ENCODE data around the gene GABRD. TPM values are rescaled to one million over a fixed set of nuclear protein-coding genes. Genes with fewer than 3 reads are reported as not detected.

GABRD gene
- total RNA-seq, 1 donor from 2014 or later: not detected

DNA sequence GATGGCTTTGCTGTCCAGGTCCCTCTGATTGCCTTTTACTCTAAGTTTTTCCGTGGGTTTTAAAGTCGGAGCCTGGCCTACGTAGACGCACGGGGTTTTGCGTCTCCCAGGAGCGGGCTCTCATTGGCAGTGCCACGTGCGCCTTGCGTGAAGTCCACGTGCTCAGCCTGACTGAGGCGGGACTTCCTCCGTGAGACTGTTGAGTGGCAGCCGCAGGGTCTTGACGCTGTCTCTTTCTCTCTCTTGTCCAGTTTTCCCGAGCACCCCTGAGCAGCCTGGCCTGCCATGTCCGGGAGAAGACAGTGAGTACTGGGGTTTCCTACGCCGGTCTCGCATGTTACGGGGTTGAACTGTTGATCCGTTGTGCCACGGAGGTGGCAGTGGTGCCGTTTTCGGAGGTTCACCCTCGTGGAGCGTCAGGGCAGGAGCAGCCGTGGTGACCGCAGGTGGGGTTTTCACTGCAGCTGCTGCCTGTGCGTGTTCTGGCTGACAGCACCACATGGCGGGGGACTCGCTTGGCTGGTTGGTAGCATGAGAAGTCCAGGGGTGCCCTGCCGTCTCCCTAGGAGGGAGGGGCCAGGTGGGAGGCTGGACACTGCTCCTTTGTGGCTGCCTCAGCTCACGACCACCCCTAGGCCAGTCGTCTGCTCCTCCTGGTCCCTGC is 40.3 kb downstream of the GABRD start:
- Histone ChIP-seq H3K36me3 (ENCODE audit: insufficient read depth, low read length) (no peaks in the 10 kb centered on the region), H3K79me2 (ENCODE audit: insufficient read depth, low read length) (no peaks in the 10 kb centered on the region), H2AFZ (ENCODE audit: low read depth, low read length) (no peak overlapping the region), H3K4me1 (ENCODE audit: insufficient read depth, low read length) (peaks cover 4% of the 10 kb centered on the region), H3K9me3 (ENCODE audit: insufficient read depth, low read depth, low read length) (no peaks in the 10 kb centered on the region), H3K27ac (ENCODE audit: low read depth, low read length) (no peak overlapping the region), H3K4me2 (ENCODE audit: low read length) (no peak overlapping the region), H3K27me3 (ENCODE audit: insufficient read depth, low read length) (no peaks in the 10 kb centered on the region), H4K20me1 (ENCODE audit: insufficient read depth, low read length) (no peaks in the 10 kb centered on the region), H3K9ac (ENCODE audit: low read length) (no peak overlapping the region), H3K4me3 (ENCODE audit: insufficient read depth, low read depth, low read length) (no peak overlapping the region)
- TF ChIP-seq CTCF (IDR thresholded peaks at IDR 0.05; ENCODE audit: insufficient read depth, low read depth, low read length): no peak
- TF ChIP-seq EZH2 (IDR thresholded peaks at IDR 0.05; ENCODE audit: insufficient read depth, low read length): no peak
- Mint-ChIP-seq H3K36me3 (ENCODE audit: low read depth, unreplicated experiment) (peaks cover 17% of the 10 kb centered on the region), H3K4me1 (ENCODE audit: low read depth, unreplicated experiment) (peaks cover 4% of the 10 kb centered on the region), H3K27me3 (ENCODE audit: low read depth, unreplicated experiment) (no peaks in the 10 kb centered on the region), H3K9me3 (ENCODE audit: unreplicated experiment) (no peaks in the 10 kb centered on the region), H3K27ac (ENCODE audit: unreplicated experiment) (no peak overlapping the region), H3K4me3 (ENCODE audit: unreplicated experiment) (no peak overlapping the region)
- FAIRE-seq (no peak), DNase-seq (ENCODE audit: low read depth) (no peak)

DNA sequence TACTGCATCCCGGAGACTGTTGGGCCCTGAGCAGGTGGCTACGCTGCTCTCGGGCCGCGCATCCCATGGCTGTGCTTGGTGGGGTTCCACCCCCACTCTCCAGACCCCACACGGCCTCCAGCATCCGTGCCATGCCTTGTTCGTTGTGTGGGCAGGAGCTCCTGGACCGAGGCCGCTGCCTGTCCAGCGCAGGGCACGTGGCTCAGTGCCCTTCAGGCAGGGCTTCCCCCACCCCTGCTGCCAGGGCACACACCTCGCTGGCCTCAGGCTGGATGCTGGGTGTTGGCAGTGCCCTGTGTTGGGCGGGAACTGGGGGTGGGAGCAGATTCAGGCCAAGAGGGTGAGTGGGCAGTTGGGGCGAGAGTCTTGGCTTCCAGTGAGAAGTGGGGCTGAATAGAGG is 40.9 kb downstream of the GABRD start:
- H4K20me1 ChIP-seq (ENCODE audit: insufficient read depth, low read length): no peaks in the 10 kb centered on the region
- DNase-seq (ENCODE audit: low read depth) (no peak), FAIRE-seq (no peak)
- TF ChIP-seq CTCF (IDR thresholded peaks at IDR 0.05; ENCODE audit: insufficient read depth, low read depth, low read length) (no peak), EZH2 (IDR thresholded peaks at IDR 0.05; ENCODE audit: insufficient read depth, low read length) (no peak)
- H3K4me3 ChIP-seq (ENCODE audit: insufficient read depth, low read depth, low read length): no peak overlapping the region
- no peak overlapping the region for H3K4me3 Mint-ChIP-seq (ENCODE audit: unreplicated experiment)
- H3K79me2 ChIP-seq (ENCODE audit: insufficient read depth, low read length): no peaks in the 10 kb centered on the region
- H3K9me3 ChIP-seq (ENCODE audit: insufficient read depth, low read depth, low read length): no peaks in the 10 kb centered on the region
- peaks cover 4% of the 10 kb centered on the region for H3K4me1 ChIP-seq (ENCODE audit: insufficient read depth, low read length)
- H3K27ac Mint-ChIP-seq (ENCODE audit: unreplicated experiment): no peak overlapping the region
- no peak overlapping the region for H3K27ac ChIP-seq (ENCODE audit: low read depth, low read length)
- no peak overlapping the region for H3K4me2 ChIP-seq (ENCODE audit: low read length)
- H3K27me3 ChIP-seq (ENCODE audit: insufficient read depth, low read length): no peaks in the 10 kb centered on the region
- H3K36me3 ChIP-seq (ENCODE audit: insufficient read depth, low read length): no peaks in the 10 kb centered on the region
- H3K36me3 Mint-ChIP-seq (ENCODE audit: low read depth, unreplicated experiment): peaks cover 23% of the 10 kb centered on the region
- H3K4me1 Mint-ChIP-seq (ENCODE audit: low read depth, unreplicated experiment): peaks cover 4% of the 10 kb centered on the region
- H3K27me3 Mint-ChIP-seq (ENCODE audit: low read depth, unreplicated experiment): no peaks in the 10 kb centered on the region
- peaks cover 3% of the 10 kb centered on the region for H3K9me3 Mint-ChIP-seq (ENCODE audit: unreplicated experiment)
- no peak overlapping the region for H2AFZ ChIP-seq (ENCODE audit: low read depth, low read length)
- no peak overlapping the region for H3K9ac ChIP-seq (ENCODE audit: low read length)

- no peak for TF ChIP-seq EZH2 (IDR thresholded peaks at IDR 0.05; ENCODE audit: insufficient read depth, low read length)
- TF ChIP-seq CTCF (IDR thresholded peaks at IDR 0.05; ENCODE audit: insufficient read depth, low read depth, low read length): no peak
- no peak for FAIRE-seq
- no peaks in the 10 kb centered on the region for H3K9me3 ChIP-seq (ENCODE audit: insufficient read depth, low read depth, low read length)
- no peak overlapping the region for H3K27ac ChIP-seq (ENCODE audit: low read depth, low read length)
- H3K9ac ChIP-seq (ENCODE audit: low read length): no peak overlapping the region
- no peak overlapping the region for H3K4me2 ChIP-seq (ENCODE audit: low read length)
- H3K27me3 ChIP-seq (ENCODE audit: insufficient read depth, low read length): no peaks in the 10 kb centered on the region
- Mint-ChIP-seq H3K27me3 (ENCODE audit: low read depth, unreplicated experiment) (no peaks in the 10 kb centered on the region), H3K27ac (ENCODE audit: unreplicated experiment) (no peak overlapping the region), H3K4me1 (ENCODE audit: low read depth, unreplicated experiment) (peaks cover 4% of the 10 kb centered on the region), H3K4me3 (ENCODE audit: unreplicated experiment) (no peak overlapping the region), H3K9me3 (ENCODE audit: unreplicated experiment) (peaks cover 6% of the 10 kb centered on the region), H3K36me3 (ENCODE audit: low read depth, unreplicated experiment) (peaks cover 25% of the 10 kb centered on the region)
- H3K4me1 ChIP-seq (ENCODE audit: insufficient read depth, low read length): peaks cover 4% of the 10 kb centered on the region
- no peaks in the 10 kb centered on the region for H3K79me2 ChIP-seq (ENCODE audit: insufficient read depth, low read length)
- no peak for DNase-seq (ENCODE audit: low read depth)
- no peak overlapping the region for H3K4me3 ChIP-seq (ENCODE audit: insufficient read depth, low read depth, low read length)
- H3K36me3 ChIP-seq (ENCODE audit: insufficient read depth, low read length): no peaks in the 10 kb centered on the region
- H2AFZ ChIP-seq (ENCODE audit: low read depth, low read length): no peak overlapping the region
- no peaks in the 10 kb centered on the region for H4K20me1 ChIP-seq (ENCODE audit: insufficient read depth, low read length)
Observed at GRCh38 chr1:2060535-2060934, 41.4 kb downstream of the GABRD start.
